ENCODE results near the gene GULP1.

DNA sequence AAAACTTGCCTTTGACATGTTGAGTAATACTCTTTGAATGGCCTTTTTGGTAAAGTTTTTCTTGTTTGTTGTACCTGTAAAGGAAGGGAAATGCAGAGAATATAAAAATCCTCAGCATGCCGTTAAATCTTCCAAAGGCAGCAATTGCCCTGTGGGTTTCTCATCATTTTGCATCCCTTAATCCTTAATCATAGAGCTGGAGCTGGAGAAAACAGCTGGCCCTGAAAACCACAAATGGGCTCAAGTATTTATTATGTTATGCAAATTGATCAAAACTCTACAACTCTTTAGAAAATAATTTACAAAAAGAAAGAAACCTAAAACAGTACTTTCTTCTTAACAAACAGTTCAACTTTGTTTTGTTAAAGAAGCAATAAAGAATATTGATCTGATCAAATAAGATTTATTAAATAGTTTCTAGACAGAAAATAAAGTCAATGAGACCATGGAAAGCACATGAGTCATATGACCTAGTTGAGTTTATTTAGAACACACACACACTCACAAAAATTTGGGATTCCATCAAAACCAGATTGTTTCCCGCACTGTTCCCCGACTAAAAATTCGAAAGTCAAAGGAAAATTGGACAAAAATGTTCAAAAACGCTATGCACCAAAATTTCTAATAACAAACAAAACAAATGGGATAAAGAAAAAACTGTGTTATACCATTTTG is 309.0 kb downstream of the GULP1 start:
- TF ChIP-seq, protein P1, sequence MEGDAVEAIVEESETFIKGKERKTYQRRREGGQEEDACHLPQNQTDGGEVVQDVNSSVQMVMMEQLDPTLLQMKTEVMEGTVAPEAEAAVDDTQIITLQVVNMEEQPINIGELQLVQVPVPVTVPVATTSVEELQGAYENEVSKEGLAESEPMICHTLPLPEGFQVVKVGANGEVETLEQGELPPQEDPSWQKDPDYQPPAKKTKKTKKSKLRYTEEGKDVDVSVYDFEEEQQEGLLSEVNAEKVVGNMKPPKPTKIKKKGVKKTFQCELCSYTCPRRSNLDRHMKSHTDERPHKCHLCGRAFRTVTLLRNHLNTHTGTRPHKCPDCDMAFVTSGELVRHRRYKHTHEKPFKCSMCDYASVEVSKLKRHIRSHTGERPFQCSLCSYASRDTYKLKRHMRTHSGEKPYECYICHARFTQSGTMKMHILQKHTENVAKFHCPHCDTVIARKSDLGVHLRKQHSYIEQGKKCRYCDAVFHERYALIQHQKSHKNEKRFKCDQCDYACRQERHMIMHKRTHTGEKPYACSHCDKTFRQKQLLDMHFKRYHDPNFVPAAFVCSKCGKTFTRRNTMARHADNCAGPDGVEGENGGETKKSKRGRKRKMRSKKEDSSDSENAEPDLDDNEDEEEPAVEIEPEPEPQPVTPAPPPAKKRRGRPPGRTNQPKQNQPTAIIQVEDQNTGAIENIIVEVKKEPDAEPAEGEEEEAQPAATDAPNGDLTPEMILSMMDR (IDR thresholded peaks at IDR 0.05; ENCODE audit: poor library complexity, severe bottlenecking): no peak
- TF ChIP-seq EZH2 (IDR thresholded peaks at IDR 0.05; ENCODE audit: borderline replicate concordance, insufficient read depth, low read length, poor library complexity, severe bottlenecking) (no peak), TAF1 (IDR thresholded peaks at IDR 0.05; ENCODE audit: low read depth) (no peak)

Measured in neural cell (in vitro differentiated cells).